GM23338 (cell line): ENCODE data around the gene PRPF38A. TPM values are rescaled to one million over a fixed set of nuclear protein-coding genes. Genes with fewer than 3 reads are reported as not detected.
"Not testable (repeated sequence)": the region's sequence is repeated elsewhere in the genome, so short reads cannot be mapped to it uniquely, and the experiment has no call there.

Source experiments
- ATAC-seq: fragments of 200-7000 bp; cut with Tn5 transposase; 3 replicates; pipeline ENCODE4 v1.9.1; 2020
- DNase-seq: peaks from one replicate; pipeline ENCODE4 v3.0.0-alpha.2; 2015; ENCODE audit warnings: low spot score
- H2AFZ ChIP-seq: fragments of 200-600 bp; sonication (generic); 2 replicates; pipeline ENCODE4 v1.8.0; 2016; ENCODE audit warnings: antibody characterized with exemption, mild to moderate bottlenecking, moderate library complexity
- H3F3A ChIP-seq: fragments of 200-600 bp; sonication (generic); replicated peaks from 2 replicates; pipeline ENCODE4 v1.8.0; 2017; ENCODE audit warnings: antibody characterized with exemption, mixed run types, low read depth
- H3K27ac ChIP-seq: fragments of 200-600 bp; sonication (generic); 2 replicates; pipeline ENCODE4 v1.6.1; 2016; ENCODE audit warnings: low read depth
- H3K27me3 ChIP-seq: fragments of 200-600 bp; sonication (generic); 2 replicates; pipeline ENCODE4 v1.8.0; 2016; ENCODE audit warnings: mild to moderate bottlenecking, mixed run types, moderate library complexity; ENCODE audit not compliant: insufficient read depth
- H3K36me3 ChIP-seq: fragments of 200-600 bp; sonication (generic); 2 replicates; pipeline ENCODE4 v1.8.0; 2016; ENCODE audit warnings: mild to moderate bottlenecking; ENCODE audit not compliant: insufficient read depth
- H3K4me1 ChIP-seq: fragments of 200-600 bp; sonication (generic); 2 replicates; pipeline ENCODE4 v1.8.0; 2016; ENCODE audit warnings: mild to moderate bottlenecking, moderate library complexity; ENCODE audit not compliant: insufficient read depth
- H3K4me2 ChIP-seq: fragments of 200-600 bp; sonication (generic); 2 replicates; pipeline ENCODE4 v1.7.1; 2017; ENCODE audit warnings: mixed run types
- H3K4me3 ChIP-seq: fragments of 200-600 bp; sonication (generic); 2 replicates; pipeline ENCODE4 v1.6.1; 2016; ENCODE audit warnings: mixed run types
- H3K79me2 ChIP-seq: fragments of 200-600 bp; sonication (generic); replicated peaks from 2 replicates; pipeline ENCODE4 v1.8.0; 2017; ENCODE audit warnings: mild to moderate bottlenecking; ENCODE audit not compliant: insufficient read depth
- H3K9me2 ChIP-seq: fragments of 200-600 bp; sonication (generic); 2 replicates; pipeline ENCODE4 v1.8.0; 2017; ENCODE audit not compliant: insufficient read depth
- H4K20me1 ChIP-seq: fragments of 200-600 bp; sonication (generic); replicated peaks from 2 replicates; pipeline ENCODE4 v1.8.0; 2017; ENCODE audit warnings: mild to moderate bottlenecking; ENCODE audit not compliant: insufficient read depth
- H3K27ac Mint-ChIP-seq: 2 replicates; pipeline ENCODE4 v1.8.0; 2020; ENCODE audit warnings: inconsistent platforms, mild to moderate bottlenecking, moderate library complexity, mixed read lengths
- H3K27me3 Mint-ChIP-seq: 3 replicates; pipeline ENCODE4 v1.8.0; 2022; ENCODE audit warnings: low read depth, mild to moderate bottlenecking, moderate library complexity, mixed read lengths, inconsistent platforms; ENCODE audit not compliant: insufficient read depth, poor library complexity
- H3K36me3 Mint-ChIP-seq: 3 replicates; pipeline ENCODE4 v1.8.0; 2021; ENCODE audit warnings: low read depth, mild to moderate bottlenecking, inconsistent platforms, moderate library complexity, mixed read lengths
- H3K4me1 Mint-ChIP-seq: 3 replicates; pipeline ENCODE4 v1.8.0; 2020; ENCODE audit warnings: mild to moderate bottlenecking, inconsistent platforms, mixed read lengths
- H3K4me3 Mint-ChIP-seq: 3 replicates; pipeline ENCODE4 v1.8.0; 2021; ENCODE audit warnings: moderate library complexity, mild to moderate bottlenecking, inconsistent platforms, mixed read lengths
- H3K9me3 Mint-ChIP-seq: 3 replicates; pipeline ENCODE4 v1.8.0; 2020; ENCODE audit warnings: moderate library complexity, mild to moderate bottlenecking, inconsistent platforms, mixed read lengths
- EZH2phosphoT487 ChIP-seq: fragments of 200-600 bp; sonication (generic); IDR thresholded peaks from one replicate; pipeline ENCODE4 v1.8.1; 2018; ENCODE audit warnings: antibody characterized with exemption; ENCODE audit not compliant: unreplicated experiment
- JUNB ChIP-seq: IDR thresholded peaks from one replicate; pipeline ENCODE4 v1.6.1; 2016; ENCODE audit warnings: antibody characterized with exemption; ENCODE audit not compliant: unreplicated experiment
- NANOG ChIP-seq: IDR thresholded peaks from 2 replicates; pipeline ENCODE4 v1.6.1; 2016; ENCODE audit warnings: antibody characterized with exemption, borderline replicate concordance
- POLR2AphosphoS5 ChIP-seq: IDR thresholded peaks from 2 replicates; pipeline ENCODE4 v1.6.1; 2016; ENCODE audit warnings: antibody characterized with exemption, low read depth
- STAT1 ChIP-seq: IDR thresholded peaks from one replicate; pipeline ENCODE4 v1.6.1; 2016; ENCODE audit warnings: antibody characterized with exemption; ENCODE audit not compliant: unreplicated experiment
- ZNF114 ChIP-seq: fragments of 250-450 bp; sonication (Bioruptor Pico); IDR thresholded peaks from 2 replicates; pipeline ENCODE4 v1.5.0; 2020; ENCODE audit warnings: mild to moderate bottlenecking, moderate library complexity
- ZNF331 ChIP-seq: fragments of 250-450 bp; sonication (Bioruptor Pico); IDR thresholded peaks from 2 replicates; pipeline ENCODE4 v1.5.0; 2020; ENCODE audit warnings: low read depth, mild to moderate bottlenecking, moderate library complexity
- polyA plus RNA-seq: library from polyadenylated mRNA; unstranded; fragments of >200 nt; fragmentation: Nextera tagmentation; extraction: Ambion mirVana; gene quantifications from 2 replicates; pipeline ENCODE4 v1.2.1, GENCODE V29; 2016
- total RNA-seq: library from RNA; depleted of rRNA; stranded (reverse); fragments of >200 nt; shearing (Covaris generic); gene quantifications from 2 replicates; pipeline ENCODE4 v1.2.3, GENCODE V29; 2014
- TF ChIP-seq, protein P1 (sequence below): IDR thresholded peaks from 2 replicates; pipeline ENCODE4 v1.6.1; 2016; ENCODE audit warnings: antibody characterized with exemption
- TF ChIP-seq, protein P2 (sequence below), 2 experiments: fragments of 200-600 bp in 1 of 2; sonication (generic) in 1 of 2; conservative IDR thresholded peaks; 2 replicates each; pipeline versions ENCODE4 v1.5.1 to v1.6.1; 2016 to 2017; ENCODE audit warnings: antibody characterized with exemption in 2 of 2, low read depth in 2 of 2, mild to moderate bottlenecking in 2 of 2, moderate library complexity in 1 of 2

PRPF38A gene
- total and polyA plus RNA-seq, 2 experiments from 2014 or later = 24.8 to 40.3 TPM

DNA sequence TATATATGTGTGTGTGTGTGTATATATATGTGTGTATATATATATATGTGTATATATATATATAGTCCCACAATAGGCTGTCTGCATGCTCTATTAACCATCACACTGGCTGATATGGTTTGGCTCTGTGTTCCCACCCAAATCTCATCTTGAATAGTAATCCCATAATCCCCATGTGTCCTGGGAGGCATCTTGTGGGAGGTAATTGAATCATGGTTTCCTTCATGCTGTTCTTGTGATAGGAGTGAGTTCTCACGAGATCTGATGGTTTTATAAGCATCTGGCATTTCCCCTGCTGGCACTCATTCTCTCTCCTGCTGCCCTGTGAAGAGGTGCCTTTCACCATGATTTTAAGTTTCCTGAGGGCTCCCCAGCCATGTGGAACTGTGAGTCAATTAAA, 34.6 kb upstream of the PRPF38A start:
- not testable (repeated sequence) for DNase-seq, H3K27me3 ChIP-seq, H3K9me3 Mint-ChIP-seq, H3K27ac ChIP-seq, H2AFZ ChIP-seq, H3K9me2 ChIP-seq, H3K4me3 ChIP-seq, ATAC-seq, H3K79me2 ChIP-seq, H3K4me2 ChIP-seq, H3K27ac Mint-ChIP-seq, H3K4me3 Mint-ChIP-seq
- peaks cover 13% of the 10 kb centered on the region; the same call in 1 of the 2 replicates for H4K20me1 ChIP-seq
- peaks cover 14% of the 10 kb centered on the region for H3K4me1 ChIP-seq
- H3K4me1 Mint-ChIP-seq = peaks cover 17% of the 10 kb centered on the region; the same call in 2 of the 3 replicates
- peaks cover 35% of the 10 kb centered on the region for H3K36me3 ChIP-seq
- peaks cover 10% of the 10 kb centered on the region for H3F3A ChIP-seq
- peaks cover 14% of the 10 kb centered on the region for H3K27me3 Mint-ChIP-seq
- peaks cover 37% of the 10 kb centered on the region for H3K36me3 Mint-ChIP-seq

DNA sequence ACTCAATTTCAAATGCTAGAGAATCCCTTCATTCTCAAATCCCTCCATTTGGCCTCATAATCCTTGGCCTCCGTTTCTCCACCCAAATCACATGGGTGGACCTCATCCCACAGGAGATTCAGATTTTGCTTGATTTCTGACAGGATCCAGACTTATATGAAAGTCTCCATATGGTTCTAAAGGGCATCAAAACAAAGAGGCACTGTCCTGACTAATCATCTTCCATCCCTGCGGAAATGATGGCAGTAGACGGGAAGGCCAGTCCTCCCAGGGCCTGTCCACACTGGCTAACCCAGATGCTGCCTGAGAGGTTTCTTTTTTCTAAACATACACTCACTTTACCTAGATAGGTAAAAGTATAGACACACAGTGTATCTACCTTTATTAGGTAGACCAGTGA, 19.0 kb upstream of the PRPF38A start:
- H3K79me2 ChIP-seq = peaks cover 11% of the 10 kb centered on the region
- no peaks in the 10 kb centered on the region for H3K9me2 ChIP-seq
- H3K4me1 Mint-ChIP-seq = no peaks in the 10 kb centered on the region
- no peak overlapping the region for H3K4me3 ChIP-seq
- no peak for ATAC-seq
- no peak overlapping the region for H3K27ac Mint-ChIP-seq
- no peaks in the 10 kb centered on the region for H3K27me3 ChIP-seq
- TF ChIP-seq STAT1 = no peak
- TF ChIP-seq, protein P1, sequence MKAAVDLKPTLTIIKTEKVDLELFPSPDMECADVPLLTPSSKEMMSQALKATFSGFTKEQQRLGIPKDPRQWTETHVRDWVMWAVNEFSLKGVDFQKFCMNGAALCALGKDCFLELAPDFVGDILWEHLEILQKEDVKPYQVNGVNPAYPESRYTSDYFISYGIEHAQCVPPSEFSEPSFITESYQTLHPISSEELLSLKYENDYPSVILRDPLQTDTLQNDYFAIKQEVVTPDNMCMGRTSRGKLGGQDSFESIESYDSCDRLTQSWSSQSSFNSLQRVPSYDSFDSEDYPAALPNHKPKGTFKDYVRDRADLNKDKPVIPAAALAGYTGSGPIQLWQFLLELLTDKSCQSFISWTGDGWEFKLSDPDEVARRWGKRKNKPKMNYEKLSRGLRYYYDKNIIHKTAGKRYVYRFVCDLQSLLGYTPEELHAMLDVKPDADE = no peak
- no peak for TF ChIP-seq POLR2AphosphoS5
- TF ChIP-seq EZH2phosphoT487 = no peak
- no peak for TF ChIP-seq NANOG
- TF ChIP-seq ZNF331 (CRISPR knock-in tag) = no peak
- TF ChIP-seq ZNF114 (CRISPR knock-in tag) = no peak
- TF ChIP-seq JUNB = no peak
- TF ChIP-seq, protein P2, sequence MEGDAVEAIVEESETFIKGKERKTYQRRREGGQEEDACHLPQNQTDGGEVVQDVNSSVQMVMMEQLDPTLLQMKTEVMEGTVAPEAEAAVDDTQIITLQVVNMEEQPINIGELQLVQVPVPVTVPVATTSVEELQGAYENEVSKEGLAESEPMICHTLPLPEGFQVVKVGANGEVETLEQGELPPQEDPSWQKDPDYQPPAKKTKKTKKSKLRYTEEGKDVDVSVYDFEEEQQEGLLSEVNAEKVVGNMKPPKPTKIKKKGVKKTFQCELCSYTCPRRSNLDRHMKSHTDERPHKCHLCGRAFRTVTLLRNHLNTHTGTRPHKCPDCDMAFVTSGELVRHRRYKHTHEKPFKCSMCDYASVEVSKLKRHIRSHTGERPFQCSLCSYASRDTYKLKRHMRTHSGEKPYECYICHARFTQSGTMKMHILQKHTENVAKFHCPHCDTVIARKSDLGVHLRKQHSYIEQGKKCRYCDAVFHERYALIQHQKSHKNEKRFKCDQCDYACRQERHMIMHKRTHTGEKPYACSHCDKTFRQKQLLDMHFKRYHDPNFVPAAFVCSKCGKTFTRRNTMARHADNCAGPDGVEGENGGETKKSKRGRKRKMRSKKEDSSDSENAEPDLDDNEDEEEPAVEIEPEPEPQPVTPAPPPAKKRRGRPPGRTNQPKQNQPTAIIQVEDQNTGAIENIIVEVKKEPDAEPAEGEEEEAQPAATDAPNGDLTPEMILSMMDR (conservative IDR thresholded peaks at IDR 0.05; ENCODE audit: low read depth in 2 of 2) = no peak
- no peaks in the 10 kb centered on the region for H3F3A ChIP-seq
- no peak overlapping the region for H3K4me3 Mint-ChIP-seq
- no peak overlapping the region for H3K4me2 ChIP-seq
- H4K20me1 ChIP-seq = peaks cover 21% of the 10 kb centered on the region
- peaks cover 85% of the 10 kb centered on the region for H3K36me3 ChIP-seq
- no peaks in the 10 kb centered on the region for H3K27me3 Mint-ChIP-seq
- no peaks in the 10 kb centered on the region for H3K4me1 ChIP-seq
- no peak overlapping the region for H3K27ac ChIP-seq
- peaks cover 91% of the 10 kb centered on the region for H3K36me3 Mint-ChIP-seq
- no peak overlapping the region for H2AFZ ChIP-seq
- DNase-seq = no peak
- H3K9me3 Mint-ChIP-seq = no peaks in the 10 kb centered on the region

DNA sequence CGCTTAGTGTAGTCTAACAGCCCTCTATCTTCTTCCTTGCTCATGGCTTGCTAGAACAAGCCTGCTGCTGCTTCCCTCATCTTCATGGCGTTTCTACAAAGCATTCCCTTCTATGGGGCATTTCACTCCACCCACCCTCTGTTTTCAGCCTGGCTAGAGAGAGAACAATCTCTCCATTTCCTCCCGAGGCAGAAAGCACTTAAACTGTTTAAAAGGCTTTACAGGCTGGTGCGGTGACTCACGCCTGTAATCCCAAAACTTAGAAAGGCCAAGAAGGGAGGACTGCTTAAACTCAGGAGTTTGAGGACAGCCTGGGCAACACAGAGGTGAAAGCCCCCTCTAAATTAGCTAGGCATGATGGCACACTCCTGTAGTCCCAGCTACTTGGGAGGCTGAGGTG, 17.9 kb upstream of the PRPF38A start:
- no peak for DNase-seq
- Mint-ChIP-seq H3K36me3 (peaks cover 86% of the 10 kb centered on the region), H3K4me1 (no peaks in the 10 kb centered on the region), H3K27ac (no peak overlapping the region), H3K27me3 (no peaks in the 10 kb centered on the region), H3K4me3 (no peak overlapping the region), H3K9me3 (no peaks in the 10 kb centered on the region)
- Histone ChIP-seq H2AFZ (no peak overlapping the region), H3K79me2 (peaks cover 20% of the 10 kb centered on the region), H3K36me3 (peaks cover 80% of the 10 kb centered on the region), H3K4me3 (no peak overlapping the region), H3K9me2 (no peaks in the 10 kb centered on the region), H3K4me2 (no peak overlapping the region), H3K27me3 (no peaks in the 10 kb centered on the region), H3K4me1 (no peaks in the 10 kb centered on the region), H4K20me1 (peaks cover 19% of the 10 kb centered on the region), H3F3A (no peaks in the 10 kb centered on the region), H3K27ac (no peak overlapping the region)
- no peak for ATAC-seq
- TF ChIP-seq JUNB = no peak
- no peak for TF ChIP-seq NANOG
